Measurements from ENCODE around the gene PRKN. TPM values are rescaled to one million over a fixed set of nuclear protein-coding genes. Genes with fewer than 3 reads are reported as not detected.

Gene PRKN
- total RNA-seq, 1 donor from 2014 or later = 0.79 TPM

DNA sequence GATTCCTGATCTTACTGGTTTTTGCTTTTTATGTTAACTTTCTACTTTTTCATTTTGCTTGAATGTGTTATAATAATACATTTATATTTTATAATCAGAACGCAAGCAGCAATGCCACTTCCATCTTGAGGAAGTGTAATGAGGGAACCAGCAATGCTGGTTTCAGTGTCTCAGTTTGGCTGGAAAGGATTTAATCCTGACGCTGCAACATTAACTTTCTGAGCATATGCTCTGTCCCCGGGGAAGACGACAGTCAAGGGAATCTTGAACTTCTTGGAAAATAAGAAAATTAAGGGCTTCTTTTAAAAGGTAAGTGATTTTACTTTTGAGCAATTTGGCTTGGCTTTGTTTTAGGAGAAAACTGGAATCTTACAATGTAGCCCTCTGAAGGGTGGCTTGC is 1248.2 kb downstream of the PRKN start:
- no peak for FAIRE-seq
- TF ChIP-seq, protein P1, sequence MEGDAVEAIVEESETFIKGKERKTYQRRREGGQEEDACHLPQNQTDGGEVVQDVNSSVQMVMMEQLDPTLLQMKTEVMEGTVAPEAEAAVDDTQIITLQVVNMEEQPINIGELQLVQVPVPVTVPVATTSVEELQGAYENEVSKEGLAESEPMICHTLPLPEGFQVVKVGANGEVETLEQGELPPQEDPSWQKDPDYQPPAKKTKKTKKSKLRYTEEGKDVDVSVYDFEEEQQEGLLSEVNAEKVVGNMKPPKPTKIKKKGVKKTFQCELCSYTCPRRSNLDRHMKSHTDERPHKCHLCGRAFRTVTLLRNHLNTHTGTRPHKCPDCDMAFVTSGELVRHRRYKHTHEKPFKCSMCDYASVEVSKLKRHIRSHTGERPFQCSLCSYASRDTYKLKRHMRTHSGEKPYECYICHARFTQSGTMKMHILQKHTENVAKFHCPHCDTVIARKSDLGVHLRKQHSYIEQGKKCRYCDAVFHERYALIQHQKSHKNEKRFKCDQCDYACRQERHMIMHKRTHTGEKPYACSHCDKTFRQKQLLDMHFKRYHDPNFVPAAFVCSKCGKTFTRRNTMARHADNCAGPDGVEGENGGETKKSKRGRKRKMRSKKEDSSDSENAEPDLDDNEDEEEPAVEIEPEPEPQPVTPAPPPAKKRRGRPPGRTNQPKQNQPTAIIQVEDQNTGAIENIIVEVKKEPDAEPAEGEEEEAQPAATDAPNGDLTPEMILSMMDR (IDR thresholded peaks at IDR 0.05; ENCODE audit: insufficient read depth, low read length, severe bottlenecking) = no peak

DNA sequence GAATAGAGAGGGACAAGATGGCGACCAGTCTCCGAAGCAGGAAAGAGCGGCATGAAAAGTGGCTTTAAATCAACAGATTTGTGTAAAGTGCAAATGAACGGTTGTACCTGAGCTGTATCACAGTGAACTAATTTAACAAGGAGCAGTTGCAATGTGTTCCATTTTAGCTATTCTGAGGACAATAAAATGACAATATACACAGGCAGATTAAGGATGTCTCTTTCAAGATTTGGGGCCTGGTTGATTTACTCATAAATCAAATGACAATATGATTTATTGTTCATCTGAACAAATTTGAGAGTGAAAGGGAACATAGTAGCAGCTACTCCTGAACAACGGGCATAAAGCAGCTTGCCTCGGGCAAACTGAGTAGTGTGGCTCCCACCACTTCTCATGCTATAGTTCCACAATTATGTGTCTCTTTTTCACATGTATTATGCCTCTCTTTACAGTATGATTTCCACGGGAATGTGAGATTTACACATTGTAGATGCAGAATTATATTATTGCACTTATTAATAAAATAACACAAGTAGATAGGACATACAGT is 1249.6 kb downstream of the PRKN start:
- FAIRE-seq = no peak
- H3K27me3 ChIP-seq (ENCODE audit: control insufficient read depth, insufficient read depth, low read length) = no peaks in the 10 kb centered on the region
- TF ChIP-seq, protein P1 (IDR thresholded peaks at IDR 0.05; ENCODE audit: insufficient read depth, low read length, severe bottlenecking) = no peak

More for the DNA sequence above, 1248.2 kb downstream of the PRKN start:
- DNase-seq (ENCODE audit: low read depth) = no peak
- Histone ChIP-seq H3K36me3 (ENCODE audit: control insufficient read depth, insufficient read depth, low read length) (no peaks in the 10 kb centered on the region), H3K4me3 (ENCODE audit: low read depth, low read length) (no peak overlapping the region), H3K27me3 (ENCODE audit: control insufficient read depth, insufficient read depth, low read length) (no peaks in the 10 kb centered on the region)

DNA sequence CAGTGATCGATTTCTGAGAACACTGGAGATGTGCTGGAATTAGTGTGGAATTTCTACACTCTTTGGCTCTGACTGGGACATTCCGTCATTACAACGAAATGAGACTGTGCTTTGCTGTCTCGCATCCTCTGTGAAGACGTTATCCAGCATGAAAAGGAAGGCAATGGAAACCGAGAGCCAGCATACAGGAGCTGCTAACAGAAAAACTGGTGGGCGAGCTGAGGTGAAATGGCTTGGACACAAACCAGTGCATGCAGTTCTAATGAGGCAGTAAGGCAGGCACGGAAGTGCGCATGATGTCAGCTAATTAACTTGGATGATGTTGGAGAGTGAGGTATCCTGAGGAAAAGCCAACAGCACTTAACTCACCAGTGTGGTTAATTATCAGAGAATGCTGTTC is 1250.9 kb downstream of the PRKN start:
- DNase-seq (ENCODE audit: low read depth) (no peak), FAIRE-seq (no peak)
- Histone ChIP-seq H3K27me3 (ENCODE audit: control insufficient read depth, insufficient read depth, low read length) (no peaks in the 10 kb centered on the region), H3K36me3 (ENCODE audit: control insufficient read depth, insufficient read depth, low read length) (no peaks in the 10 kb centered on the region), H3K4me3 (ENCODE audit: low read depth, low read length) (no peak overlapping the region)
- TF ChIP-seq, protein P1 (IDR thresholded peaks at IDR 0.05; ENCODE audit: insufficient read depth, low read length, severe bottlenecking) = no peak

More for the DNA sequence above, 1249.6 kb downstream of the PRKN start:
- Histone ChIP-seq H3K4me3 (ENCODE audit: low read depth, low read length) (no peak overlapping the region), H3K36me3 (ENCODE audit: control insufficient read depth, insufficient read depth, low read length) (no peaks in the 10 kb centered on the region)
- no peak for DNase-seq (ENCODE audit: low read depth)

DNA sequence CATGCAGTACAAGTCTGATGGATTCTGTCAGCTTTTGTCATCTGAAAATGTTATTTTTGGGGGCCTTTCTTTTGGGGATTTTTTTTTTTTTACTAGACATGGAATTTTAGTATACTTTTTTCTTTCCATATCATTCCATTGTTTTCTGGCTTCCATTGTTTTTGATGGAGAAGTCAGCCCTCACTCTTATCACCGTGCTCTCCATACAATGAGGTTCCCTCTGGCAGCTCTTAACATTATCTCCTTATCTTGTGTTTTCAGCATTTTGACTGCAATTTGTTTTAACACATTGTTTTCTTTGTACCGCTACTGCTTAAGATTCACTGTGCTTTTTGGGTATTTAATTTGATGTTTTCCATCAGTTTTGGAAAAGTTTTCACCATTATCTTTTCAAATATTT is 1262.2 kb downstream of the PRKN start:
- FAIRE-seq (no peak), DNase-seq (ENCODE audit: low read depth) (no peak)
- no peak overlapping the region for H3K4me3 ChIP-seq (ENCODE audit: low read depth, low read length)
- TF ChIP-seq, protein P1 (IDR thresholded peaks at IDR 0.05; ENCODE audit: insufficient read depth, low read length, severe bottlenecking) = no peak
- no peaks in the 10 kb centered on the region for H3K27me3 ChIP-seq (ENCODE audit: control insufficient read depth, insufficient read depth, low read length)
- H3K36me3 ChIP-seq (ENCODE audit: control insufficient read depth, insufficient read depth, low read length) = no peaks in the 10 kb centered on the region

DNA sequence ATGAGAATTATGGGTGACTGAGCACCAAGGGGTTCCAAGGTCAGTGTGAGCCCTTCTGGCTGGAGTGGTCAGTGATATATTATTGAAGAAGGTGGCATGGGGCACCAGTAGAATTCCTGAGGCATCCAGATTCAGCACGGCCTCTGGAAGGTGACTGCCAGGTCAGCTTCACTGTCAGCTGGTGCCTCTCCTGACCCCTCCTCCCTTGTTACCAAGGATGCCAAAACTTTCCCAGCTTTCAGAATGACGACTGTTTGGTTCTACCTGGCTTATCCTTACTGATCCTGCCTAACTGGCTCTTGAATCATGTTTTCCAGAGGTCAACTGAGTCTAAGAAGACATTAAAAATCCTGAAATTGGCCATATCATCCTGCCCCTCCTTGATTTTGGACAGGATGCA is 1264.5 kb downstream of the PRKN start:
- TF ChIP-seq, protein P1 (IDR thresholded peaks at IDR 0.05; ENCODE audit: insufficient read depth, low read length, severe bottlenecking) = no peak
- DNase-seq (ENCODE audit: low read depth) (no peak), FAIRE-seq (no peak)
- no peaks in the 10 kb centered on the region for H3K36me3 ChIP-seq (ENCODE audit: control insufficient read depth, insufficient read depth, low read length)
- no peak overlapping the region for H3K4me3 ChIP-seq (ENCODE audit: low read depth, low read length)
- H3K27me3 ChIP-seq (ENCODE audit: control insufficient read depth, insufficient read depth, low read length) = no peaks in the 10 kb centered on the region

DNA sequence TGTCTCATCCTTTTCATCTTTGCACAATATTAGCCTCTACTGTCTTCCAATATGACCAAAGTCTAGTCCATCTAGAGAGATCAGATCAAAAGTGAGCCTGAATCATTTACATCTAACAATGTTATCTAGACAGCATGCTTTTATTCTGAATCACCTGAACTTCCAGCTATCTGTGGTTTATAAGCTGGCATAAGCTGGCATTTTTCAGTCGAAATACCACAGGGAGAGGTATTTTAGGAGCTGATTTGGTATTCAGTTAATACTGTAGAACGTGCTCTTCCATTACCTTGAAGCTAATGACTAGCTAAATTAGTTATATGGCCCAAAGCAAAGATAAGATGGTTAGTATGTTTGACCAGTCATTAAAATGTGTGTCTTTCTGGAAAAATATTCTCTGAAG is 1265.4 kb downstream of the PRKN start:
- peak; percentile 76 for DNase-seq (ENCODE audit: low read depth)
- Histone ChIP-seq H3K4me3 (ENCODE audit: low read depth, low read length) (no peak overlapping the region), H3K27me3 (ENCODE audit: control insufficient read depth, insufficient read depth, low read length) (no peaks in the 10 kb centered on the region), H3K36me3 (ENCODE audit: control insufficient read depth, insufficient read depth, low read length) (no peaks in the 10 kb centered on the region)
- TF ChIP-seq, protein P1 (IDR thresholded peaks at IDR 0.05; ENCODE audit: insufficient read depth, low read length, severe bottlenecking) = no peak
- no peak for FAIRE-seq

Measured in bronchial epithelial cell (primary cell).